DMS53 treated with DMSO at 0.1 percent for 48 hours (cell line): ENCODE results near the gene TMEM88.

ENCODE experiments used
- DNase-seq: peaks from one replicate; lab custom pipeline; 2025; ENCODE audit not compliant: unreplicated experiment; lab: John Stamatoyannopoulos, UW

TMEM88 gene

GRCh38 chr17:7833011-7833794, 21.7 kb upstream of the TMEM88 start:
- DNase-seq = no peak

DNA sequence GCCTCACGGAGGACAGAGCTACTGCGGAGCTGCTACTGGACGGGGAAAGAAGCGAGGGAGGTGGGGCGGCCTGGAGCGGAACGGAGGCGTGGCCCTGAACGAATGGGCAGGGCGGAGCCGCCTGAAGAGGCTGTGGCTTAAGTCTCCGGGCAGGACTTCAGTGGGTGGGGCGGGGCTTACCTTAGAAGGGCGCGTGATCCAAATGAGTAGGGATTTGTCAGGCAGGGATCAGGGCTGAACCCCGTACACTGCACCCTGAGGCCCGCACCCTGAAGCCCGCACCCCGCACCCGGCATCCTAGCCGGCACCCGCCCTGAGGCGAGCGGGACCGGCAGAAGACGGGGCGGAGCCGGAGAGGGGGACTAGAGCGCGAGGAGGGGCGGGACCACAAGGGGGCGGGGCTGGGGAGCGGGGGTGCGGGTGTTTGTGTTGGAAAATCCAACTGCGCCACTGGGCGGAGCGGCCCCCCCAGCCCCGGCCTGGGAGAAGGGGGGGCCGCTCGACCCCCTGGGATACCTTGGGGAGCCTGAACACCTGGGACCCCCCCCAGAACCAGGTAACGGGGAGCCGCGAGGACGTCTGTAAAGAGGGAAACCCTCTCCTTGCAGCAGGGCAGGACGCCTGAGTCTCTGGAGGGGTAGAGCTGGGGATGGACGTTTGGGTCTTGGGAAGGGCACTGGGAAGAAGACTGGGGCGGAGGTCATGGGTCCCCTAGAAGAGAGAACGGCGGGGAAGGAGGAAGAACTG, 20.9 kb upstream of the TMEM88 start, which contains the start of gene KDM6B:
Gene KDM6B (plus strand): TSS at position 423 of the 747 bp plus-strand sequence. CDS start 11,338 bp downstream, outside the sequence.
- peak; percentile 93 for DNase-seq

DNA sequence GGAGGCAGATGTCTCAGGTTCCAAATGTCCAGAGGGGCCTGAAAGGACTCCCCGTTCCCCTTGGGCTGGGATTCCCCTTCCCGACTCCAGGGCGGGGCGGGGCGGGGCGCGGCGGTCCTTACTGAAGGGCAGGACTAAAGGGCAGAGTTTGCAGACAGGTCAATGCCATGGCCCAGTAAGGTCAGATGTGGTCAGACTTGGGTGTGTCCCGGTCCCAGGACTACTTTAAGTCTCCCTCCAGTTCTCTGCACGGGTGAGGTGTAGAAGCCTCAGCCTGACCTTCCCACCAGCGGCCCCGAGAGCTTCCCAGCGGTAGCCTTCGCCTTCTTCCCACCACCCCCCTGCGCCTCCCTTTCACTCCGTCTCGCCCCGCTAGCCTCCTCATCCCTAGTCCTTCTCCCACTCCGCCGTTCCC, 20.3 kb upstream of the TMEM88 start:
- DNase-seq = no peak

DNA sequence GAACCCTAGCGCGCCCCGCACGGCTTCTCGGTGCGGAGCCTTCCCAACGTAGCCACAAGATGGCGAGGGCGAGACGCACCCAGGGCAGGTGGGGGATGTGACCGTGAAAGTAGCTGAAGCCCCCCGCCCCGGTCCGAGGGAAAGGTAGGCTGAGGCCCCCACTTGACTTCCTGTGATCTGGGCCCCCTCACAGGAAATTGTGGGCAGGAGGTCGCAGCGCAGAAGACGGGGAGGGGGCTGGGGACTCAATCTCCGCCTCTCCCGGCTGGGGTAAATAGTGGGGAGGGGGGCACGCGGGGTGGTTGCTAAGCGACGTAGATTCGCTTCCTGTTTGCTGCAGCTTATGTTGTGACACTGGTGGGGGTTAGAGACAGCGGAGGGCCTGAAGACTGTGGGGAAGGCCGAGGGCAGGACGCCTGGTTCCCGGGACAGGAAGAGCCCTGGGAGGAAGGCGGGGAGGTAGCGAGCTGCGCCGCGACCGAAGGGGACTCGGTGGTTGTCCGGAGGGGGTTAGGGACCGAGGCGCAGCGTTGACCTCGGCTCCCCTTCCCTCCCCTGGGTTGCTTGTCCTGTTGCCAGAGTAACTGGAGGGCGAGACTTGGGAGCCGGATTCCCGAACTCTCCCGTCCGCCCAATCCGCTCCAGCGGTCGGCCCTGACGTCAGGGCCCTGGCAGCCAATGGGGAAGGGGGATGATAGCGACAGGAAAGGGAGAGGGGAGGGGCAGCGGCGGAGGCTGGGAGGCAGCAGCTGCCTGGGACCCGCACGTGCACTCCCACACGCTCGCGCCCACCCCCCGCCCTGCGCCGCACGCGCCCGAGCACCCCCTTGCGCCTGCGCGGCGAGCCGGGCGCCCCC, 19.7 kb upstream of the TMEM88 start:
- DNase-seq = peak; percentile 98

DNA sequence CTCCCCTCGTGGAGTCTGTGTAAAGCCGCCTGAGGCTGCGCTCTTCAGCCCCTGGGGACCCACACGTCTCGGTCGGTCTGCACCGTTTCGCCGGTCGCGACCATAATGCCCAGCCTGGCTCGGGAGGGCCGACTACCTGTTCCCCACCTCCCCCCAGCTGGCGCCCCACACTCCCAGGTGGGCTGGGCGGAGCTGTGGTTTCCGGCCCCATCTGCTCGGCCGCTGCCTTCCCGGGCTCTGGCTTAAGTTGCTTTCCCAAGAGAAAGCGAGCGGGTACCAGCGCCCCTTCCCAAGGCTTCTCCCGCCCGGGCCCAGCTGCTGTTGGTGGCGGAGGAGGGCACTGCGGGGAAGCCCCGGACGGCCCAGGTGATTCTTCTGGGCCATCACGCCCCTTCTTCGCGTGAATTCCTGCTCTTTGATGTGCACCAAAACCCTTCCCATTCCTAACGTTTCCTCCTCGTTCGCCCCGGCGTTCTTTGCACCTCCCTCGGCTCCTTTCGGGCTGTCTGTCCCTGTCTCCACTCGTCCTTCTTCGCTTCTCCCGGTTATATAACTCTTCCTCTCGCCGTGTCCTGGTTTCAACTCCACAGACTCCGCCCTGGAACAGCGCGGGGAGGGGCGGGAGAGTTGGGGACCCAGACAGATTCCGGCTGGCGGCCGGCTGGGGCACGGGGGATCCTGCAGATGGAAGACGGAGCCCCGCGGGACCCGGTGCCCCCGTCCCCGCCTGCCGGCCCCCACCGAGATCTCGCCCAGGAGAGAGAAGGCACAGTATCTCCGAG, 18.9 kb upstream of the TMEM88 start:
- DNase-seq = peak; percentile 85

DNA sequence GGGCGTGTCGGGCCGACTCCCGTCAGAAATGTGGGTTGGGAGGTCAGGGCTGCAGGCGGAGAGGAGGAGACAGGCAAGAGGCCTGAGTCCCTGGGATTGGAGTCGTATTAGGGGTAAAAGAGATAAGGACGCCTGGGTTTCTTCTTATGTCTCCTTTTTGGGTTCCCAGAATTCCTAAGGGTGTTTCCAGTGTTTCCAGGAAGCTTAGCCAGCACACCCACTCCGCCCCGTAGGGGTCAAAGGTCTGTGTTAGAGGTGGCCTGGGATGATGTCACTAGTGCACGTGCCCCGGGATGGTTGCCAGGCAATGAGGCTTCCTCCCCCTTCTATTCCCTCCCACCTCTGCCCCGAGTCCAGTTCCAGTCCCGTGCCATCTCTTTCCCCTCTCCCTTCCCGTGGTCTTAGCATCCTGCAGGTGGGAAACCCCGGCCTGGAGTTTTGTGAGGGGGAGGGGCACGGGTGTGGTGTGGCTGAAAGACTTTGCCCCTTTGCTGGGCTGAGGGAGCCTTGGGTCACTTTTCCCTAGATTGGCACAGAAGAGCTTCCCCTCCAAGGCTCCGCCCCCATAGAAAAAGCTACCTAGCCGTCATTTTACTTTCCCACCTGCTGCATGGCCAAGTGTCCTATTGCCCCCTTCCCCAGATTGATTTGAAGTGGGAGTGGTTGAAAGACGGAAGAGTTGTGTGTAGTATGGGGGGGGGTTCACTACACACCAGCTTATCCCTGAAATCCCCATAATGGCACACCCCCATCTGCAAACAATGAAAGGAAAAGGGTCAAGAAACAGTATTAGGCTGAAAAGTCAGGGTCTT, 18.1 kb upstream of the TMEM88 start:
- peak; percentile 99 for DNase-seq

- DNase-seq = peak; percentile 57
Measured at GRCh38 chr17:7837408-7838088, 17.3 kb upstream of the TMEM88 start.

- DNase-seq = peak; percentile 19
Measured at GRCh38 chr17:7838090-7839075, 16.5 kb upstream of the TMEM88 start.

- DNase-seq = no peak
Measured at GRCh38 chr17:7839190-7839875, 15.5 kb upstream of the TMEM88 start.

DNA sequence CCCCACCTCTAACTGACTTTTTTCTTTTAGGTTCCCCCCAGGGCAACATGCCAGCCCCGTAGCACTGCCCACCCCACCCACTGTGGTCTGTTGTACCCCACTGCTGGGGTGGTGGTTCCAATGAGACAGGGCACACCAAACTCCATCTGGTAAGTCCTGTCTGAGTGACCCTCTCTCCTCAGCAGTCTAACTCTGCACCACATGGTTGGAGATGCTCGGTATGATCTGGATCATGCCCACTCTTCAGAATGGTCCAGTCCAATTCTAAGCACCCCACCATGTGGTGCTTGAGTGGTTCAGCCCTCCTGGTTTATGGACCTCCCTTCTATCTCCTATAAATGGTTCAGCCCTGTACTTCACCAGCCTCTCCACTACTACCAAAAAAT, 15.0 kb upstream of the TMEM88 start:
- DNase-seq = no peak

GRCh38 chr17:7840441-7840840, 14.4 kb upstream of the TMEM88 start:
- DNase-seq = no peak

DNA sequence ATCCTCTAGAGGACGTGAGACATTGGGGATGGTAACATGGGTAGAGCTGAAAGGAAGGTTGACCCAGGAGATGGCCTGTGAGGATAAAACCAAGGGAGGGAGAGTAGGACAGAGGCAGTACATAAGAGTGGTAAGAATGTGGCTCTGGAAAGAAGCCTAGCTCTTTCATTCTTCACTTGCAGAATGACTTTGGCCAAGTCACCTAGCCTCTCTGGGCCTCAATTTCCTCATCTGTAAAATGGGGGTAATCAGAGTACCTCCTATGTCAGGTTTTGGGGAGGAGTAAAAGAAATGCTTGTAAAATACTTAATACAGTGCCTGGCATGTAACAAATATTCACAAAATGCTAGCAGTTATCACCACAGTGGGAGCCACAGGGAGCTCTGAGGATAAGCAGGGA, 14.0 kb upstream of the TMEM88 start:
- DNase-seq = no peak

DNA sequence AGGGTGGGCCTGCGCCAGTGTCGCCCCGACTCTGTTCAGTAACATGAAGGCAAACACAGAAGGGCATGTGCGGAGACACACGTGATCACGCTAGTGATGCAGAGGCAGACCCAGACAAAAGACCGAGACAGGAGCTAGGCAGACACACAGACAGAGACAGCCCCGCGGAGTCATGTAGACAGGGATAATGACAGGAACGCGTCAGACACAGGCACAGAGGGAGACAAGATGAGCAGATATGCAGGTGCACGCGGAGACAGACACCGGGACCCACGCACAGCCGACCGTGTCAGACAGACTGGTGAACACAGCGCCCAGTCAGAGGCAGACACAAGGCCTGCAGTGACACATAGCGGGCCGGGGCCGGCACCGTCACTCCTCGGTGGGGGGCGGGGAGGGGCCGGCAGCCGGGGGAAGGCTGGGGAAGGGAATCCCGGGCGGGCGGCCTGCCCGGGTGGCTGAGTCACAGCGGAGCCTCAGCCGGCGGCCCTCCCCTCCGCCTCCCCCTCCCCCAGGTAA, 13.4 kb upstream of the TMEM88 start:
- DNase-seq = peak; percentile 91

- peak; percentile 79 for DNase-seq
Measured at GRCh38 chr17:7841915-7842379, 12.9 kb upstream of the TMEM88 start.

GRCh38 chr17:7842380-7843256, 12.2 kb upstream of the TMEM88 start:
- DNase-seq = peak; percentile 91

- DNase-seq = no peak
Measured at GRCh38 chr17:7843257-7843535, 11.7 kb upstream of the TMEM88 start.
